GM21528 (cell line): ENCODE measurements around the gene SPRED2.

Experiments used
- ATAC-seq: cut with Tn5 transposase; IDR thresholded peaks from one replicate; pipeline ENCODE4 v1.9.1; 2021; ENCODE audit warnings: mild to moderate bottlenecking, moderate library complexity; ENCODE audit not compliant: unreplicated experiment, low FRiP score

The SPRED2 gene

GRCh38 chr2:65261676-65262075 is 170.7 kb downstream of the SPRED2 start:
- no peak for ATAC-seq
